ENCODE results near the gene HOXB8. TPM values are rescaled to one million over a fixed set of nuclear protein-coding genes. Genes with fewer than 3 reads are reported as not detected.

HOXB8 gene
- total and polyA plus RNA-seq, 2 of the 13 experiments (the other 11 are each of a cell fraction or from before 2014, with no cell fraction given), result not detected

- Histone ChIP-seq H3K9ac (ENCODE audit: insufficient read depth, low read depth, low read length) (no peak overlapping the region), H3K4me2 (ENCODE audit: low read depth, low read length) (no peak overlapping the region), H3K4me1 (ENCODE audit: insufficient read depth, low read length) (no peaks in the 10 kb centered on the region), H3K27me3 (ENCODE audit: control insufficient read depth in 1 of 2, insufficient read depth in 2 of 2, low read length in 2 of 2) (peaks cover 45 to 98% of the 10 kb centered on the region in 2 experiments), H3K36me3 (replicated peaks in 1 of 2; ENCODE audit: control insufficient read depth in 1 of 2, insufficient read depth in 2 of 2, low read length in 2 of 2) (no peaks in the 10 kb centered on the region), H4K20me1 (ENCODE audit: insufficient read depth, low read length) (0 out of 2 replicates have a peak, but pooled peaks cover 2% of the 10 kb centered on the region), H2AFZ (ENCODE audit: low read length) (no peak overlapping the region), H3K4me3 (replicated peaks in 1 of 3; ENCODE audit: insufficient read depth in 1 of 3, low read depth in 2 of 3, low read length in 3 of 3) (no peak overlapping the region), H3K27ac (ENCODE audit: extremely low read length, insufficient read depth, low read length) (no peak overlapping the region), H3K9me3 (ENCODE audit: low read length) (no peaks in the 10 kb centered on the region), H3K79me2 (ENCODE audit: insufficient read depth, low read length) (no peaks in the 10 kb centered on the region)
- FAIRE-seq (no peak), DNase-seq (ENCODE audit: low spot score) (no peak), ATAC-seq (no peak)
- CTCF ChIA-PET (ENCODE audit: low intra/inter-chr PET ratio, low total read pairs), result no interaction called here
- POLR2A ChIA-PET, result no interaction called here
- in situ Hi-C loops (cut with HindIII; ENCODE audit: extremely low pct_ligation_motif_present, low pct_unique_long_range_greater_than_20kb), result no loop called here
- intact Hi-C loops (cut with micrococcal nuclease; ENCODE audit: unreplicated experiment), result no loop called here
- WGBS (ENCODE audit: low lambda C conversion rate), result 6% methylated on average over 4 of the region's 4 CpGs
- no TSS peak for BruUV-seq (replicated peaks)
- TF ChIP-seq ZSCAN21 (CRISPR knock-in tag; IDR thresholded peaks at IDR 0.05; ENCODE audit: borderline replicate concordance) (no peak), ZFP37 (CRISPR knock-in tag; IDR thresholded peaks at IDR 0.05; ENCODE audit: borderline replicate concordance) (no peak), ZNF766 (CRISPR knock-in tag; IDR thresholded peaks at IDR 0.05; ENCODE audit: borderline replicate concordance) (no peak), ZNF570 (CRISPR knock-in tag; IDR thresholded peaks at IDR 0.05; ENCODE audit: borderline replicate concordance) (no peak), AKAP8 (CRISPR knock-in tag; IDR thresholded peaks at IDR 0.05) (no peak), ATF5 (CRISPR knock-in tag; IDR thresholded peaks at IDR 0.05; ENCODE audit: low read depth) (no peak), SNRNP70 (IDR thresholded peaks at IDR 0.05; ENCODE audit: low read depth, low read length) (no peak), NR2C2 (CRISPR knock-in tag; IDR thresholded peaks at IDR 0.05; ENCODE audit: borderline replicate concordance) (no peak), NFATC3 (CRISPR knock-in tag; IDR thresholded peaks at IDR 0.05) (no peak)
Observed at GRCh38 chr17:48623583-48623982, 8.5 kb upstream of the HOXB8 start.

- FAIRE-seq (no peak), DNase-seq (ENCODE audit: low spot score) (no peak), ATAC-seq (no peak)
- no peaks in the 10 kb centered on the region for H3K9me3 ChIP-seq (ENCODE audit: low read length)
- H3K36me3 ChIP-seq (replicated peaks in 1 of 2; ENCODE audit: control insufficient read depth in 1 of 2, insufficient read depth in 2 of 2, low read length in 2 of 2), result no peaks in the 10 kb centered on the region
- no peak overlapping the region for H3K27ac ChIP-seq (ENCODE audit: extremely low read length, insufficient read depth, low read length)
- H3K79me2 ChIP-seq (ENCODE audit: insufficient read depth, low read length), result no peaks in the 10 kb centered on the region
- 22% methylated on average over 11 of the region's 11 CpGs for WGBS (ENCODE audit: low lambda C conversion rate)
- no peak overlapping the region for H3K4me2 ChIP-seq (ENCODE audit: low read depth, low read length)
- CTCF ChIA-PET (ENCODE audit: low intra/inter-chr PET ratio, low total read pairs), result no interaction called here
- H2AFZ ChIP-seq (ENCODE audit: low read length), result no peak overlapping the region
- POLR2A ChIA-PET, result no interaction called here
- H4K20me1 ChIP-seq (ENCODE audit: insufficient read depth, low read length), result peaks cover 3% of the 10 kb centered on the region; the same call in 1 of the 2 replicates
- no peaks in the 10 kb centered on the region for H3K4me1 ChIP-seq (ENCODE audit: insufficient read depth, low read length)
- H3K4me3 ChIP-seq (replicated peaks in 1 of 3; ENCODE audit: insufficient read depth in 1 of 3, low read depth in 2 of 3, low read length in 3 of 3), result no peak overlapping the region
- in situ Hi-C loops (cut with HindIII; ENCODE audit: extremely low pct_ligation_motif_present, low pct_unique_long_range_greater_than_20kb), result no loop called here
- intact Hi-C loops (cut with micrococcal nuclease; ENCODE audit: unreplicated experiment), result no loop called here
- peaks cover 48 to 97% of the 10 kb centered on the region in 2 experiments for H3K27me3 ChIP-seq (ENCODE audit: control insufficient read depth in 1 of 2, insufficient read depth in 2 of 2, low read length in 2 of 2)
- H3K9ac ChIP-seq (ENCODE audit: insufficient read depth, low read depth, low read length), result no peak overlapping the region
- no TSS peak for BruUV-seq (replicated peaks)
- no peak for TF ChIP-seq ATF6 (CRISPR knock-in tag; conservative IDR thresholded peaks at IDR 0.05)
- no peak for TF ChIP-seq ZMYM2 (CRISPR knock-in tag; IDR thresholded peaks at IDR 0.05)
- no peak for TF ChIP-seq NRL (CRISPR knock-in tag; IDR thresholded peaks at IDR 0.05; ENCODE audit: borderline replicate concordance)
- TF ChIP-seq ZBTB49 (CRISPR knock-in tag; IDR thresholded peaks at IDR 0.05; ENCODE audit: borderline replicate concordance), result no peak
- no peak for TF ChIP-seq ZNF331 (CRISPR knock-in tag; IDR thresholded peaks at IDR 0.05)
Observed at GRCh38 chr17:48622857-48623256, 7.8 kb upstream of the HOXB8 start.

Measured in HepG2 (cell line).